Smooth muscle cell (in vitro differentiated cells): ENCODE results near the gene EXOC7. TPM values are rescaled to one million over a fixed set of nuclear protein-coding genes. Genes with fewer than 3 reads are reported as not detected.
A peak's percentile ranks its signal among the peaks of the same experiment; 100 is the strongest.

Experiments
- DNase-seq: peaks from one replicate; lab custom pipeline; 2025; ENCODE audit not compliant: unreplicated experiment; lab: John Stamatoyannopoulos, UW
- H2AFZ ChIP-seq: fragments of 200-600 bp; sonication (generic); 2 replicates; pipeline ENCODE4 v1.6.0; 2016; ENCODE audit warnings: antibody characterized with exemption, low read depth, mild to moderate bottlenecking
- H3F3A ChIP-seq: fragments of 200-600 bp; sonication (generic); 2 replicates; pipeline ENCODE4 v1.6.0; 2017; ENCODE audit warnings: antibody characterized with exemption, low read depth
- H3K27ac ChIP-seq: fragments of 200-600 bp; sonication (generic); 2 replicates; pipeline ENCODE4 v1.5.1; 2016; ENCODE audit warnings: low read depth, mild to moderate bottlenecking
- H3K27me3 ChIP-seq: fragments of 200-600 bp; sonication (generic); 2 replicates; pipeline ENCODE4 v1.6.1; 2016; ENCODE audit warnings: low read depth, mild to moderate bottlenecking
- H3K36me3 ChIP-seq: fragments of 200-600 bp; sonication (generic); 2 replicates; pipeline ENCODE4 v1.5.1; 2016; ENCODE audit warnings: low read depth
- H3K4me1 ChIP-seq: fragments of 200-600 bp; sonication (generic); 2 replicates; pipeline ENCODE4 v1.5.1; 2016; ENCODE audit warnings: low read depth
- H3K4me2 ChIP-seq: fragments of 200-600 bp; sonication (generic); 2 replicates; pipeline ENCODE4 v1.6.0; 2016; ENCODE audit warnings: mild to moderate bottlenecking
- H3K4me3 ChIP-seq: fragments of 200-600 bp; sonication (generic); 2 replicates; pipeline ENCODE4 v1.5.1; 2016; ENCODE audit warnings: mild to moderate bottlenecking
- H3K79me2 ChIP-seq: fragments of 200-600 bp; sonication (generic); 2 replicates; pipeline ENCODE4 v1.6.0; 2016; ENCODE audit warnings: low read depth, mild to moderate bottlenecking
- H3K9ac ChIP-seq: fragments of 200-600 bp; sonication (generic); 2 replicates; pipeline ENCODE4 v1.6.0; 2016; ENCODE audit warnings: low read depth
- H3K9me3 ChIP-seq: fragments of 200-600 bp; sonication (generic); replicated peaks from 2 replicates; pipeline ENCODE4 v1.5.1; 2016; ENCODE audit warnings: low read depth
- H4K20me1 ChIP-seq: fragments of 200-600 bp; sonication (generic); 2 replicates; pipeline ENCODE4 v1.6.0; 2016; ENCODE audit warnings: low read depth
- WGBS: methylation state at CpG from one replicate; pipeline ENCODE4 v1.1.7; 2016; ENCODE audit warnings: low lambda C conversion rate; 5-methylcytosine and 5-hydroxymethylcytosine counted together
- polyA plus RNA-seq: library from polyadenylated mRNA; unstranded; fragments of >200 nt; fragmentation: Nextera tagmentation; extraction: Ambion mirVana; gene quantifications from 2 replicates; pipeline ENCODE4 v1.2.1, GENCODE V29; 2016
- total RNA-seq: library from RNA; depleted of rRNA; stranded (reverse); fragments of >200 nt; gene quantifications from 2 replicates; pipeline ENCODE4 v1.2.3, GENCODE V29; 2014
- TF ChIP-seq, protein P1 (sequence below): fragments of 200-600 bp; sonication (generic); IDR thresholded peaks from 2 replicates; pipeline ENCODE4 v1.5.1; 2017; ENCODE audit warnings: borderline replicate concordance, mild to moderate bottlenecking, antibody characterized with exemption; ENCODE audit not compliant: insufficient read depth, poor library complexity, severe bottlenecking

The EXOC7 gene
- total and polyA plus RNA-seq, 2 experiments from 2014 or later, result 59.1 to 70.3 TPM

DNA sequence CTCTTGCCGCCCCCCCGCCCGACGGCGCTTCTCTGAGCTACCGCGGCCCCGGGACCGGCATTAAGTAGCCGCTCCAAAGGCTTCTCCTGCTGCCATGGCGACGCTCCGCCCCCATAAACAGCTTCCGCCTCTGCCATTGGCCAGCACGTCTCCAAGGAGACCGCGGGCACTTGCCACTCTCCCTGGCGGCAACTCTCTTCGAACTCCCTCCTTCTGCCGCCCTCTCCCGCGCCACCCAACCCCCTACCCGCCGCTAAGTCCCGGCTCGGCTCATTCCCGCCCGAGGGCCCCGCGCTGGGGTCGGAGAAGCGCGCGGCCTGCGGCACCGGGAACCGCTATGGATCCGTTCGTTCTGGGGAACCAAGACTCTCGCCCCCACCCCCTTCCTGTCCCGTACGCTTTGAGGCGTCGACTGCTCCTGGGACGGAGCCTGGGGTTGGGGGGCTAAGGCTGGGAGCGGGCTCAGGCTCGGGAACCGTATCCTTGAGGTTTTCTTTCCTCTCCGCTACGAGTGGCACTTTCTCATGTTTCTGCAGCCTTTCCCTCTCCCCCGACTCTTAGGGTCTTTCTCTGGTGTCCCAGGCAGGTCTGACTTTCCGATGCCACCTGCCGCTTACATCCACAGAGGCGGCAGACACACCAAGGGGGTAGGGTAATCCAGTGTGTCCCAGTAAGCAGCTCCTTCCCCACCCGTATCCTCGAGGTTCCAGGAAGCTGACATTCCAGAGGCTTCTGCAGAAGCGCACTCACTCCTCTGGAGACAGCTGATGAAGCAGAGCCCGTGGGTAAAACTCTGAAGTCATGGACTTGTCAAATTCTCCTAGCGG, 37.8 kb upstream of the EXOC7 start, which contains the start of gene FOXJ1:
Gene FOXJ1, minus strand, starts transcription at position 34 of the 827 bp plus-strand sequence. CDS start 850 bp downstream, outside the sequence.
- peak; percentile 69 for DNase-seq
- no peaks in the 10 kb centered on the region for H4K20me1 ChIP-seq
- peak within 1 kb of the TSS; percentile 98 for H3K4me2 ChIP-seq
- H3F3A ChIP-seq, result no peaks in the 10 kb centered on the region
- H3K79me2 ChIP-seq, result no peaks in the 10 kb centered on the region
- peaks cover 74% of the 10 kb centered on the region for H3K27me3 ChIP-seq
- TF ChIP-seq, protein P1, sequence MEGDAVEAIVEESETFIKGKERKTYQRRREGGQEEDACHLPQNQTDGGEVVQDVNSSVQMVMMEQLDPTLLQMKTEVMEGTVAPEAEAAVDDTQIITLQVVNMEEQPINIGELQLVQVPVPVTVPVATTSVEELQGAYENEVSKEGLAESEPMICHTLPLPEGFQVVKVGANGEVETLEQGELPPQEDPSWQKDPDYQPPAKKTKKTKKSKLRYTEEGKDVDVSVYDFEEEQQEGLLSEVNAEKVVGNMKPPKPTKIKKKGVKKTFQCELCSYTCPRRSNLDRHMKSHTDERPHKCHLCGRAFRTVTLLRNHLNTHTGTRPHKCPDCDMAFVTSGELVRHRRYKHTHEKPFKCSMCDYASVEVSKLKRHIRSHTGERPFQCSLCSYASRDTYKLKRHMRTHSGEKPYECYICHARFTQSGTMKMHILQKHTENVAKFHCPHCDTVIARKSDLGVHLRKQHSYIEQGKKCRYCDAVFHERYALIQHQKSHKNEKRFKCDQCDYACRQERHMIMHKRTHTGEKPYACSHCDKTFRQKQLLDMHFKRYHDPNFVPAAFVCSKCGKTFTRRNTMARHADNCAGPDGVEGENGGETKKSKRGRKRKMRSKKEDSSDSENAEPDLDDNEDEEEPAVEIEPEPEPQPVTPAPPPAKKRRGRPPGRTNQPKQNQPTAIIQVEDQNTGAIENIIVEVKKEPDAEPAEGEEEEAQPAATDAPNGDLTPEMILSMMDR, result no peak
- no peaks in the 10 kb centered on the region for H3K36me3 ChIP-seq
- peak within 1 kb of the TSS; percentile 10 for H3K9ac ChIP-seq
- peaks cover 31% of the 10 kb centered on the region for H3K4me1 ChIP-seq
- H2AFZ ChIP-seq, result peak within 1 kb of the TSS; percentile 57
- H3K27ac ChIP-seq, result no peak within 1 kb of the TSS
- peak within 1 kb of the TSS; percentile 59 for H3K4me3 ChIP-seq
- H3K9me3 ChIP-seq, result no peaks in the 10 kb centered on the region
- 1% methylated on average over 53 of the region's 59 CpGs for WGBS

GRCh38 chr17:76140661-76141211, 37.1 kb upstream of the EXOC7 start:
- Histone ChIP-seq H3K27ac (no peak overlapping the region), H3K27me3 (peaks cover 81% of the 10 kb centered on the region), H3K36me3 (no peaks in the 10 kb centered on the region), H3K4me1 (peaks cover 32% of the 10 kb centered on the region), H3K9me3 (no peaks in the 10 kb centered on the region), H3K79me2 (no peaks in the 10 kb centered on the region), H3K4me3 (peak overlapping the region; percentile 59), H3K9ac (no peak overlapping the region), H4K20me1 (no peaks in the 10 kb centered on the region), H3K4me2 (peak overlapping the region; percentile 98), H2AFZ (no peak overlapping the region), H3F3A (no peaks in the 10 kb centered on the region)
- TF ChIP-seq, protein P1, result no peak
- no peak for DNase-seq
- WGBS, result 3% methylated on average over 19 of the region's 24 CpGs

GRCh38 chr17:76139801-76140660, 36.4 kb upstream of the EXOC7 start:
- H3K9ac ChIP-seq, result no peak overlapping the region
- H3F3A ChIP-seq, result no peaks in the 10 kb centered on the region
- H3K9me3 ChIP-seq, result no peaks in the 10 kb centered on the region
- no peaks in the 10 kb centered on the region for H4K20me1 ChIP-seq
- H2AFZ ChIP-seq, result no peak overlapping the region
- peak overlapping the region; percentile 8 for H3K4me3 ChIP-seq
- H3K27me3 ChIP-seq, result peaks cover 86% of the 10 kb centered on the region
- TF ChIP-seq, protein P1, result no peak
- H3K79me2 ChIP-seq, result no peaks in the 10 kb centered on the region
- 7% methylated on average over 40 of the region's 78 CpGs for WGBS
- H3K4me1 ChIP-seq, result peaks cover 39% of the 10 kb centered on the region
- no peaks in the 10 kb centered on the region for H3K36me3 ChIP-seq
- H3K27ac ChIP-seq, result no peak overlapping the region
- H3K4me2 ChIP-seq, result peak overlapping the region; percentile 98
- DNase-seq, result no peak
